Left lung (tissue), 10 donors: Measurements from ENCODE around the gene PML. TPM values are rescaled to one million over a fixed set of nuclear protein-coding genes. Genes with fewer than 3 reads are reported as not detected.
"Not testable (repeated sequence)": the region's sequence is repeated elsewhere in the genome, so short reads cannot be mapped to it uniquely, and the experiment has no call there.

Experiments used
- ATAC-seq: fragments of 200-7000 bp; cut with Tn5 transposase; one replicate; pipeline ENCODE4 v1.9.1; 2020; ENCODE audit warnings: moderate library complexity
- DNase-seq, 4 donors: peaks; one replicate each; pipeline ENCODE4 v3.0.0-alpha.2; 2013 to 2020
- H3K27ac ChIP-seq, 2 donors: fragments of 200-600 bp; sonication (generic) in 1 of 2; one replicate each; pipeline versions ENCODE4 v1.5.0 to v1.8.0; 2020 to 2021
- H3K27me3 ChIP-seq, 2 donors: fragments of 200-600 bp; sonication (generic) in 1 of 2; one replicate each; pipeline versions ENCODE4 v1.5.0 to v1.8.0; 2020 to 2021
- H3K36me3 ChIP-seq, 2 donors: fragments of 200-600 bp; sonication (generic) in 1 of 2; one replicate each; pipeline versions ENCODE4 v1.5.0 to v1.8.0; 2020 to 2021
- H3K4me1 ChIP-seq, 2 donors: fragments of 200-600 bp; one replicate each; pipeline ENCODE4 v1.8.0; 2021
- H3K4me3 ChIP-seq, 2 donors: fragments of 200-600 bp; sonication (generic) in 1 of 2; one replicate each; pipeline versions ENCODE4 v1.5.0 to v1.8.0; 2020 to 2021; ENCODE audit warnings: mild to moderate bottlenecking in 1 of 2
- H3K9me3 ChIP-seq, 2 donors: fragments of 200-600 bp; sonication (generic) in 1 of 2; one replicate each; pipeline versions ENCODE4 v1.5.0 to v1.8.0; 2020 to 2021
- CTCF ChIP-seq, 2 donors: fragments of 200-600 bp; sonication (generic) in 1 of 2; IDR thresholded peaks; one replicate each; pipeline versions ENCODE4 v1.5.0 to v1.8.0; 2021; ENCODE audit warnings: antibody characterized with exemption in 2 of 2
- intact Hi-C, 2 donors: fragments of 100-400 bp; cut with DNase I; formaldehyde crosslinking; loops; one replicate each; pipeline versions ENCODE4 v1.11.2 to v1.14.2; 2022
- polyA plus RNA-seq, 6 donors: library from polyadenylated mRNA; unstranded; fragments of 120-200 nt; gene quantifications; one replicate each; pipeline ENCODE4 v1.2.1, GENCODE V29; 2013; ENCODE audit not compliant: insufficient read length in 6 of 6
- total RNA-seq, 2 donors: library from RNA; stranded (reverse); fragmentation: NEBNext Ultra II Directional; extraction: Animal tissue kit (Norgen Biotek cat#: 25700); gene quantifications; one replicate each; pipeline ENCODE4 v1.2.1, GENCODE V29; 2021
- donor health status: DM: no; HTN: yes; CAD: no.
- donor health status: DM: no; HTN: no; CAD: no.

PML gene
- total and polyA plus RNA-seq, 8 donors, result 41.8 to 75.2 (median 48.9) TPM

GRCh38 chr15:74072614-74073337 lies 78.3 kb downstream of the PML start:
- H3K27me3 ChIP-seq, ATAC-seq, H3K36me3 ChIP-seq, intact Hi-C loops, H3K9me3 ChIP-seq, H3K4me3 ChIP-seq, H3K27ac ChIP-seq, H3K4me1 ChIP-seq: not testable (repeated sequence)
- peak in 1 of 4 donors; percentile 80 for DNase-seq
- peak in 1 of 2 donors; percentile 21 for TF ChIP-seq CTCF (IDR thresholded peaks at IDR 0.05)

- intact Hi-C loops, H3K36me3 ChIP-seq, ATAC-seq, H3K9me3 ChIP-seq, H3K27me3 ChIP-seq, H3K4me3 ChIP-seq, H3K27ac ChIP-seq, DNase-seq, H3K4me1 ChIP-seq: not testable (repeated sequence)
Observed at GRCh38 chr15:74075781-74076180, 81.3 kb downstream of the PML start.

GRCh38 chr15:74082450-74082849 lies 87.9 kb downstream of the PML start, which contains the start of gene GOLGA6A:
GOLGA6A (minus strand) TSS chr15:74082550; CDS start chr15:74082509, 41 bp downstream.
- H3K4me1 ChIP-seq, H3K36me3 ChIP-seq, H3K27ac ChIP-seq, DNase-seq, H3K4me3 ChIP-seq, ATAC-seq, intact Hi-C loops, H3K9me3 ChIP-seq, H3K27me3 ChIP-seq: not testable (repeated sequence)

- H3K4me3 ChIP-seq, intact Hi-C loops, ATAC-seq: not testable (repeated sequence)
Observed at GRCh38 chr15:74094567-74094966, 100.1 kb downstream of the PML start.

GRCh38 chr15:74095610-74096009 lies 101.1 kb downstream of the PML start:
- H3K36me3 ChIP-seq, H3K4me3 ChIP-seq, ATAC-seq, H3K27ac ChIP-seq, H3K27me3 ChIP-seq, H3K4me1 ChIP-seq, intact Hi-C loops, H3K9me3 ChIP-seq, DNase-seq: not testable (repeated sequence)

More at GRCh38 chr15:74094567-74094966, 100.1 kb downstream of the PML start:
- H3K36me3 ChIP-seq, H3K27me3 ChIP-seq, DNase-seq, H3K27ac ChIP-seq, H3K4me1 ChIP-seq, H3K9me3 ChIP-seq: not testable (repeated sequence)

GRCh38 chr15:74096753-74097474 lies 102.4 kb downstream of the PML start:
- H3K27me3 ChIP-seq, intact Hi-C loops, H3K4me3 ChIP-seq, H3K4me1 ChIP-seq, H3K36me3 ChIP-seq, H3K27ac ChIP-seq, H3K9me3 ChIP-seq, ATAC-seq, DNase-seq: not testable (repeated sequence)

Other genes with a start within 250 kb of the PML start
- gene INSYN1, start 241.4 kb upstream of the PML start, total RNA-seq, result 10 to 100 TPM in 1 of 2 donors, 1 to 10 TPM in 1; 2.8 to 10.4 TPM
- 10 to 100 TPM; 17.7 to 40.7 (median 25.9) TPM for gene INSYN1, start 241.4 kb upstream of the PML start, polyA plus RNA-seq
- not detected for gene TBC1D21, start 121.2 kb upstream of the PML start, total RNA-seq
- not detected for gene TBC1D21, start 121.2 kb upstream of the PML start, polyA plus RNA-seq
- 10 to 100 TPM; 22.3 to 37.0 TPM for gene LOXL1, start 68.3 kb upstream of the PML start, total RNA-seq
- 100 to 1,000 TPM; 130 to 195 (median 154) TPM for gene LOXL1, start 68.3 kb upstream of the PML start, polyA plus RNA-seq
- 10 to 100 TPM; 20.0 to 29.3 TPM for gene STOML1, start 2.4 kb upstream of the PML start, total RNA-seq
- 10 to 100 TPM; 10.9 to 13.9 (median 12.8) TPM for gene STOML1, start 2.4 kb upstream of the PML start, polyA plus RNA-seq
- gene GOLGA6A, start 87.8 kb downstream of the PML start, total RNA-seq, result not detected
- under 1 TPM; 0.06 to 0.56 (median 0.32) TPM for gene GOLGA6A, start 87.8 kb downstream of the PML start, polyA plus RNA-seq
- 1 to 10 TPM; 1.3 to 2.2 TPM for gene ISLR2, start 135.9 kb downstream of the PML start, total RNA-seq
- gene ISLR2, start 135.9 kb downstream of the PML start, polyA plus RNA-seq, result 1 to 10 TPM; 5.4 to 8.4 (median 7.3) TPM
- 10 to 100 TPM; 10.4 to 43.7 TPM for gene ISLR, start 179.0 kb downstream of the PML start, total RNA-seq
- 10 to 100 TPM; 51.2 to 60.1 (median 53.7) TPM for gene ISLR, start 179.0 kb downstream of the PML start, polyA plus RNA-seq
- under 1 TPM; 0.38 to 0.60 TPM for gene STRA6, start 208.1 kb downstream of the PML start, total RNA-seq
- gene STRA6, start 208.1 kb downstream of the PML start, polyA plus RNA-seq, result 10 to 100 TPM in 1 of 6 donors, 1 to 10 TPM in 5; 4.3 to 10.7 (median 7.0) TPM
- gene CCDC33, start 241.6 kb downstream of the PML start, total RNA-seq, result 1 to 10 TPM in 1 of 2 donors, not detected in 1; 3.2 TPM
- gene CCDC33, start 241.6 kb downstream of the PML start, polyA plus RNA-seq, result 1 to 10 TPM in 5 of 6 donors, under 1 TPM in 1; 1.00 to 2.6 (median 1.8) TPM